Liver (tissue), 9 donors: ENCODE measurements around the gene POLD2. TPM values are rescaled to one million over a fixed set of nuclear protein-coding genes. Genes with fewer than 3 reads are reported as not detected.

Source experiments
- DNase-seq: peaks from one replicate; pipeline ENCODE4 v3.0.0-alpha.2; 2017; ENCODE audit warnings: low spot score
- H3K27ac ChIP-seq, 2 donors: one replicate each; pipeline ENCODE4 v1.7.0; 2013; ENCODE audit warnings: inconsistent platforms in 2 of 2, low read length in 2 of 2, control low read depth in 1 of 2, low read depth in 1 of 2, mild to moderate bottlenecking in 1 of 2
- H3K27me3 ChIP-seq, 4 donors: one replicate each; pipeline versions ENCODE4 v1.6.1 to v1.7.0; 2013; ENCODE audit warnings: low read length in 3 of 4, inconsistent platforms in 1 of 4, mild to moderate bottlenecking in 1 of 4, moderate library complexity in 1 of 4; ENCODE audit not compliant: control insufficient read depth in 4 of 4, insufficient read depth in 4 of 4
- H3K36me3 ChIP-seq, 4 donors: one replicate each; pipeline versions ENCODE4 v1.6.1 to v1.7.0; 2013; ENCODE audit warnings: low read length in 3 of 4, mild to moderate bottlenecking in 3 of 4, low read depth in 1 of 4, moderate library complexity in 1 of 4; ENCODE audit not compliant: control insufficient read depth in 4 of 4, insufficient read depth in 3 of 4
- H3K4me1 ChIP-seq, 4 donors: one replicate each; pipeline versions ENCODE4 v1.6.1 to v1.7.0; 2013; ENCODE audit warnings: low read length in 3 of 4, mild to moderate bottlenecking in 3 of 4, moderate library complexity in 1 of 4; ENCODE audit not compliant: control insufficient read depth in 4 of 4, insufficient read depth in 4 of 4
- H3K4me3 ChIP-seq, 3 donors: one replicate each; pipeline versions ENCODE4 v1.6.1 to v1.7.0; 2013; ENCODE audit warnings: low read length in 3 of 3, control low read depth in 1 of 3, low read depth in 1 of 3, mild to moderate bottlenecking in 1 of 3
- H3K9ac ChIP-seq, 2 donors: one replicate each; pipeline ENCODE4 v1.7.0; 2013; ENCODE audit warnings: low read length in 2 of 2, mild to moderate bottlenecking in 2 of 2, moderate library complexity in 2 of 2, control low read depth in 1 of 2, low read depth in 1 of 2
- H3K9me3 ChIP-seq, 4 donors: one replicate each; pipeline versions ENCODE4 v1.6.1 to v1.7.0; 2013; ENCODE audit warnings: low read length in 3 of 4; ENCODE audit not compliant: control insufficient read depth in 4 of 4
- FOXA1 ChIP-seq: IDR thresholded peaks from 2 replicates; pipeline ENCODE4 v1.6.1; 2016; ENCODE audit warnings: antibody characterized with exemption
- FOXA2 ChIP-seq: IDR thresholded peaks from 2 replicates; pipeline ENCODE4 v1.6.1; 2016; ENCODE audit warnings: antibody characterized with exemption
- HNF4A ChIP-seq, 2 donors: conservative IDR thresholded peaks; 2 replicates each; pipeline ENCODE4 v1.6.1; 2016; ENCODE audit warnings: antibody characterized with exemption in 2 of 2, mild to moderate bottlenecking in 2 of 2
- HNF4G ChIP-seq: IDR thresholded peaks from 2 replicates; pipeline ENCODE4 v1.6.1; 2016; ENCODE audit warnings: antibody characterized with exemption
- RAD21 ChIP-seq, 2 donors: IDR thresholded peaks; 2 replicates each; pipeline ENCODE4 v1.6.1; 2016; ENCODE audit warnings: antibody characterized with exemption in 2 of 2, mild to moderate bottlenecking in 2 of 2
- SP1 ChIP-seq: IDR thresholded peaks from 2 replicates; pipeline ENCODE4 v1.6.1; 2018; ENCODE audit warnings: antibody characterized with exemption, mild to moderate bottlenecking
- TAF1 ChIP-seq: conservative IDR thresholded peaks from 2 replicates; pipeline ENCODE4 v1.6.1; 2016; ENCODE audit warnings: antibody characterized with exemption, mild to moderate bottlenecking
- YY1 ChIP-seq: IDR thresholded peaks from 2 replicates; pipeline ENCODE4 v1.6.1; 2016; ENCODE audit warnings: antibody characterized with exemption, mild to moderate bottlenecking
- WGBS: extraction: QIAGEN DNeasy Blood & Tissue Kit; methylation state at CpG from one replicate; pipeline ENCODE4 v1.1.7; 2013; 5-methylcytosine and 5-hydroxymethylcytosine counted together
- polyA plus RNA-seq, 2 donors: library from polyadenylated mRNA; stranded (reverse) in 1 of 2; unstranded in 1 of 2; fragments of 200-250 nt in 1 of 2; fragments of >200 nt in 1 of 2; fragmentation: Nextera tagmentation in 1 of 2; extraction: Ambion mirVana in 1 of 2; gene quantifications; one replicate each; pipeline versions ENCODE4 v1.2.1 to v1.2.3, GENCODE V29; 2013 to 2015
- total RNA-seq, 2 donors: library from RNA; depleted of rRNA; stranded (reverse); fragments of >200 nt; gene quantifications; one replicate each; pipeline ENCODE4 v1.2.3, GENCODE V29; 2014
- TF ChIP-seq, protein P1 (sequence below): IDR thresholded peaks from 2 replicates; pipeline ENCODE4 v1.6.1; 2016; ENCODE audit warnings: antibody characterized with exemption
- TF ChIP-seq, protein P2 (sequence below): fragments of 150-350 bp; IDR thresholded peaks from 2 replicates; pipeline ENCODE4 v1.5.1; 2017; ENCODE audit warnings: improper control_type of control experiment, low read depth, low read length; ENCODE audit not compliant: missing input control
- TF ChIP-seq, protein P3 (sequence below): IDR thresholded peaks from 2 replicates; pipeline ENCODE4 v1.6.1; 2016; ENCODE audit warnings: antibody characterized with exemption, mild to moderate bottlenecking
- TF ChIP-seq, protein P4 (sequence below): IDR thresholded peaks from 2 replicates; pipeline ENCODE4 v1.6.1; 2016; ENCODE audit warnings: antibody characterized with exemption
- donor health status: healthy.
- donor health status: healthy.
- donor health status: healthy.
- donor health status: healthy.
- donor health status: healthy.

POLD2 gene
- total and polyA plus RNA-seq, 4 donors = 53.9 to 101 (median 85.3) TPM

DNA sequence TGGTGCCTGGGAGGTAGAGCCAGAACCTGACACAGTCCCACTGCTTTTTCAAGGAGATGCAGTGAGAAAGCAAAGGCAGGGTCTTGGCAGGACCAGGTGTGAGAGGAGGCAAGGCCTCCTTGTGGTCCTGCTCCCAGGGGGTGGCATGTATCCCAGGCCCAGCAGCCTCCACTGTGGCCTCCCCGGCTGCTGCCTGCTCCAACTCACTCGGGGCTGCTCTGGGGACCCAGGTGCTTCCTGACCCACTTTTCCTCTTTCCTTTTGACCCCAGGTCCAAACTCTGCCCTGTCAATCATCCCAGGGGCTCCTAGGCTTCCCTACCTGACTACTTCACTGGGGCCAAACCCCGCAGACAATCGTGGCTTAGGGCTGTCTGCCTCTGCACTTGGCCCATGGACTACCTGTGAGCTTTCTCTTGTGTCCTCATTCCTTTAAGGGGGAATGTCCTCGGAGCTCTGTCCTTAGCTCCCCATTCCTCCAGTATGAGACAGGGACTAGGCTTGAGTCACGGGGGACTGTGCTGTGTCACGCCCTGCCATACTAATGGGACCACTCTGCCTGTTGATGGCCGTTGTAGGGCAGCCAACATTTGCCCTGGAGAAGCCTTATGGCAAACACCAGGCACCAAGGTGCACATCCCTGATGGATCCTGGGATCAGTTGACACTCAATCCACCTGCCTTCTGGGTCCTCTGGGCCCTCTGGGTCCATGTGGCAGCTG lies 20.3 kb downstream of the POLD2 start (continued):
- TF ChIP-seq, protein P1, sequence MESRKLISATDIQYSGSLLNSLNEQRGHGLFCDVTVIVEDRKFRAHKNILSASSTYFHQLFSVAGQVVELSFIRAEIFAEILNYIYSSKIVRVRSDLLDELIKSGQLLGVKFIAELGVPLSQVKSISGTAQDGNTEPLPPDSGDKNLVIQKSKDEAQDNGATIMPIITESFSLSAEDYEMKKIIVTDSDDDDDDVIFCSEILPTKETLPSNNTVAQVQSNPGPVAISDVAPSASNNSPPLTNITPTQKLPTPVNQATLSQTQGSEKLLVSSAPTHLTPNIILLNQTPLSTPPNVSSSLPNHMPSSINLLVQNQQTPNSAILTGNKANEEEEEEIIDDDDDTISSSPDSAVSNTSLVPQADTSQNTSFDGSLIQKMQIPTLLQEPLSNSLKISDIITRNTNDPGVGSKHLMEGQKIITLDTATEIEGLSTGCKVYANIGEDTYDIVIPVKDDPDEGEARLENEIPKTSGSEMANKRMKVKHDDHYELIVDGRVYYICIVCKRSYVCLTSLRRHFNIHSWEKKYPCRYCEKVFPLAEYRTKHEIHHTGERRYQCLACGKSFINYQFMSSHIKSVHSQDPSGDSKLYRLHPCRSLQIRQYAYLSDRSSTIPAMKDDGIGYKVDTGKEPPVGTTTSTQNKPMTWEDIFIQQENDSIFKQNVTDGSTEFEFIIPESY = no peak

DNA sequence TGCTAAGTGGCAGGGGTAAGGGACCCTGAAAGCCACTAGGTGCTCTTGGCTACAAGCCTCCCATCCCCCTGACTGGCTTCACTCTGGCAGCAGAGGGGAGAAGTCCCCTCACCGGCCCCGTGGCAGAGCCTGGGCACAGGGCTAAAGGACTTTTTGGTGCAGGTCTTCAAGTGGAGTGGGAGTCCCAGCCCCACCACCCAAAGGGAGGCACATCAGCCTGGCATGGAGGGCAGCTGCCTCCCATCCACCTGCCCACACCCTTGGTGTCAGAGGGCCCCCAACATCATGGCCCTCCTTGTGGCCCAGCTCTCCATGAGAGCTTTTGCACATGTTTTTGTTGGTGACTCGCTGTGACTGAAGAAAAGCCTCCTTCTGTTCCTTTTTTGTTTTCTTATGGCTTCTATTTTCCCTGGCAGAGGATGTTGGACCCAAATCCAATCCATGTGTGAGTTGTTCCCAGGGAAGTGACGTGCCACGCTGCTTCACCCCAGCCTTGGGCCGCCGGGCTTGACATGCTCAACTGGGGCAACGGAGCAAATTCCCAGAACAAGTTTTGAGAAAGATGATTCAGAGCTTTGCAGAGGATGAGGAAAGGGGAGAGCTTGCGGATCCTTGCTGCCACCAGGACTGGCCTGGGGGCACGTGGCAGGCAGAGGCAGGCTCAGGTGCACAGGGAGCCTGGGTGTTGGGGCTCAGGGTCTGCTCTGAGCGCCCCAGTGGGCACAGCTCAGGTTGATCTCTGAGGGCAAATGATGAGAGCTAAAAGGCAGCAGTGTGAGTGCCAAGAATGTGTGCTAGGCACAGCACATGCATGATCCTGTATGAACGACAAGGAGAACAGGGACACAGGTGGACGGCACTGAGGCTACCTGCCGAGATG lies 21.1 kb downstream of the POLD2 start:
- Histone ChIP-seq H3K4me1 (peaks cover 0 to 7% (median 0%) of the 10 kb centered on the region in 4 donors), H3K9me3 (no peaks in the 10 kb centered on the region), H3K36me3 (no peaks in the 10 kb centered on the region), H3K4me3 (no peak overlapping the region), H3K27ac (peak overlapping the region in 1 of 2 donors; percentile 0), H3K9ac (no peak overlapping the region), H3K27me3 (no peaks in the 10 kb centered on the region)
- no peak for TF ChIP-seq SP1
- TF ChIP-seq HNF4G = no peak
- TF ChIP-seq, protein P2, sequence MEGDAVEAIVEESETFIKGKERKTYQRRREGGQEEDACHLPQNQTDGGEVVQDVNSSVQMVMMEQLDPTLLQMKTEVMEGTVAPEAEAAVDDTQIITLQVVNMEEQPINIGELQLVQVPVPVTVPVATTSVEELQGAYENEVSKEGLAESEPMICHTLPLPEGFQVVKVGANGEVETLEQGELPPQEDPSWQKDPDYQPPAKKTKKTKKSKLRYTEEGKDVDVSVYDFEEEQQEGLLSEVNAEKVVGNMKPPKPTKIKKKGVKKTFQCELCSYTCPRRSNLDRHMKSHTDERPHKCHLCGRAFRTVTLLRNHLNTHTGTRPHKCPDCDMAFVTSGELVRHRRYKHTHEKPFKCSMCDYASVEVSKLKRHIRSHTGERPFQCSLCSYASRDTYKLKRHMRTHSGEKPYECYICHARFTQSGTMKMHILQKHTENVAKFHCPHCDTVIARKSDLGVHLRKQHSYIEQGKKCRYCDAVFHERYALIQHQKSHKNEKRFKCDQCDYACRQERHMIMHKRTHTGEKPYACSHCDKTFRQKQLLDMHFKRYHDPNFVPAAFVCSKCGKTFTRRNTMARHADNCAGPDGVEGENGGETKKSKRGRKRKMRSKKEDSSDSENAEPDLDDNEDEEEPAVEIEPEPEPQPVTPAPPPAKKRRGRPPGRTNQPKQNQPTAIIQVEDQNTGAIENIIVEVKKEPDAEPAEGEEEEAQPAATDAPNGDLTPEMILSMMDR = no peak
- no peak for TF ChIP-seq FOXA1
- TF ChIP-seq TAF1 = no peak
- TF ChIP-seq, protein P3, sequence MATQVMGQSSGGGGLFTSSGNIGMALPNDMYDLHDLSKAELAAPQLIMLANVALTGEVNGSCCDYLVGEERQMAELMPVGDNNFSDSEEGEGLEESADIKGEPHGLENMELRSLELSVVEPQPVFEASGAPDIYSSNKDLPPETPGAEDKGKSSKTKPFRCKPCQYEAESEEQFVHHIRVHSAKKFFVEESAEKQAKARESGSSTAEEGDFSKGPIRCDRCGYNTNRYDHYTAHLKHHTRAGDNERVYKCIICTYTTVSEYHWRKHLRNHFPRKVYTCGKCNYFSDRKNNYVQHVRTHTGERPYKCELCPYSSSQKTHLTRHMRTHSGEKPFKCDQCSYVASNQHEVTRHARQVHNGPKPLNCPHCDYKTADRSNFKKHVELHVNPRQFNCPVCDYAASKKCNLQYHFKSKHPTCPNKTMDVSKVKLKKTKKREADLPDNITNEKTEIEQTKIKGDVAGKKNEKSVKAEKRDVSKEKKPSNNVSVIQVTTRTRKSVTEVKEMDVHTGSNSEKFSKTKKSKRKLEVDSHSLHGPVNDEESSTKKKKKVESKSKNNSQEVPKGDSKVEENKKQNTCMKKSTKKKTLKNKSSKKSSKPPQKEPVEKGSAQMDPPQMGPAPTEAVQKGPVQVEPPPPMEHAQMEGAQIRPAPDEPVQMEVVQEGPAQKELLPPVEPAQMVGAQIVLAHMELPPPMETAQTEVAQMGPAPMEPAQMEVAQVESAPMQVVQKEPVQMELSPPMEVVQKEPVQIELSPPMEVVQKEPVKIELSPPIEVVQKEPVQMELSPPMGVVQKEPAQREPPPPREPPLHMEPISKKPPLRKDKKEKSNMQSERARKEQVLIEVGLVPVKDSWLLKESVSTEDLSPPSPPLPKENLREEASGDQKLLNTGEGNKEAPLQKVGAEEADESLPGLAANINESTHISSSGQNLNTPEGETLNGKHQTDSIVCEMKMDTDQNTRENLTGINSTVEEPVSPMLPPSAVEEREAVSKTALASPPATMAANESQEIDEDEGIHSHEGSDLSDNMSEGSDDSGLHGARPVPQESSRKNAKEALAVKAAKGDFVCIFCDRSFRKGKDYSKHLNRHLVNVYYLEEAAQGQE = no peak
- 93% methylated on average over 14 of the region's 14 CpGs for WGBS
- no peak for DNase-seq

DNA sequence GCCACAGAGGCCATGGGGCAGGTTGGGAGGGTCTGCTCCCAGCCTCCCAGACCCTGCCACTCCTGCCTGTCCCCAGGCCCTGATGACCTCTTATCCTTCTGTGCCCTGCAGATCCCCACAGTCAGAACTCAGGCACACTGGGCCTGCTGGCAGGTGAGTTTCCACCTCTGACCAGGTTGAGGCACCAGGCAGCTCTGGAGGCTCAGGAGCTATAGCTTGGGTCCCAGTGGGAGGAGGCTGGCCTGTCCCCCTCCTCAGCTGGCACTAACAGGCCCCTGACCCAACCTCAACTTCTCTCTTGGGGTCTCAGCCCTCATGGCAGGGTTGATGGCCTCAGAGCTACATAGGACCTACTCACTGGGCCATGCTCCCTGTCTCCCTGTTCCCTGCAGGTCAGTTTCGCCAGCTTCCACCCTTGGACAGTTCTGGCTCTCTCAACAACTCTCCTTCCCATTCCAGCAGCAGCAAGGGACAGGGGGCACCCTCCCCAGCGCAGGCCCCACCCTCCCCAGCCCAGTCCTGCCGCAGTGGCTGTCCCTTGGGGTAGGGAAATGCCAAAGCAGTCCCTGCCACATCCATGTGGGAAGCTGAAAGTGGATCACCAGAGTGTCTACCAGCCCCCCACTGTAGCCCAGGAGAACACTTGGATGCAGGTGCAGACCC lies 21.9 kb downstream of the POLD2 start:
- no peak for DNase-seq
- H3K9ac ChIP-seq = no peak overlapping the region
- TF ChIP-seq SP1 (no peak), RAD21 (IDR thresholded peaks at IDR 0.05) (no peak), FOXA1 (no peak), HNF4A (conservative IDR thresholded peaks at IDR 0.05) (no peak), YY1 (no peak), FOXA2 (no peak)
- TF ChIP-seq, protein P4, sequence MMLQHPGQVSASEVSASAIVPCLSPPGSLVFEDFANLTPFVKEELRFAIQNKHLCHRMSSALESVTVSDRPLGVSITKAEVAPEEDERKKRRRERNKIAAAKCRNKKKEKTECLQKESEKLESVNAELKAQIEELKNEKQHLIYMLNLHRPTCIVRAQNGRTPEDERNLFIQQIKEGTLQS = no peak
- TF ChIP-seq, protein P3 = no peak
- TF ChIP-seq, protein P2 = no peak

More for the DNA sequence above, 21.9 kb downstream of the POLD2 start:
- Histone ChIP-seq H3K36me3 (no peaks in the 10 kb centered on the region), H3K27ac (peak overlapping the region; percentile 29 to 41), H3K4me1 (peaks cover 0 to 7% (median 0%) of the 10 kb centered on the region in 4 donors), H3K27me3 (no peaks in the 10 kb centered on the region), H3K4me3 (no peak overlapping the region), H3K9me3 (no peaks in the 10 kb centered on the region)
- WGBS = 93% methylated on average over 3 of the region's 3 CpGs
